Loucy (cell line): ENCODE results near the gene C1orf141.

Experiments used
- CTCF ChIP-seq: fragments of 200-600 bp; sonication (generic); conservative IDR thresholded peaks from 2 replicates; pipeline ENCODE4 v1.5.1; 2014; ENCODE audit warnings: mild to moderate bottlenecking, antibody characterized with exemption, low read length
- EZH2phosphoT487 ChIP-seq: fragments of 200-600 bp; IDR thresholded peaks from 2 replicates; pipeline ENCODE4 v1.6.1; 2018; ENCODE audit warnings: antibody characterized with exemption, mild to moderate bottlenecking, moderate library complexity, borderline replicate concordance

GRCh38 chr1:67169496-67169895 lies 34.7 kb upstream of the C1orf141 start:
- TF ChIP-seq CTCF (no peak), EZH2phosphoT487 (no peak)
